ENCODE measurements around the gene RHOC.
"Not testable (repeated sequence)": the region's sequence is repeated elsewhere in the genome, so short reads cannot be mapped to it uniquely, and the experiment has no call there.

The RHOC gene

GRCh38 chr1:112737573-112737972 lies 30.6 kb upstream of the RHOC start:
- H3K4me1 Mint-ChIP-seq, result no peaks in the 10 kb centered on the region
- peaks cover 10% of the 10 kb centered on the region for H3K9me3 Mint-ChIP-seq
- H3K36me3 Mint-ChIP-seq (ENCODE audit: low read depth), result no peaks in the 10 kb centered on the region
- peaks cover 20% of the 10 kb centered on the region for H3K27me3 Mint-ChIP-seq (ENCODE audit: low read depth)
- H3K27ac Mint-ChIP-seq, result no peak overlapping the region
- no peak for TF ChIP-seq CTCF (IDR thresholded peaks at IDR 0.05; ENCODE audit: unreplicated experiment in 3 of 3)
- H3K4me3 Mint-ChIP-seq, result no peak overlapping the region

- Mint-ChIP-seq H3K36me3 (ENCODE audit: low read depth) (no peaks in the 10 kb centered on the region), H3K4me3 (no peak overlapping the region)
- TF ChIP-seq CTCF (IDR thresholded peaks at IDR 0.05; ENCODE audit: unreplicated experiment in 3 of 3), result no peak
These were observed 28.8 kb upstream of the RHOC start for GRCh38 chr1:112735752-112736151.

GRCh38 chr1:112731451-112731850 lies 24.5 kb upstream of the RHOC start:
- no peak for TF ChIP-seq CTCF (IDR thresholded peaks at IDR 0.05; ENCODE audit: unreplicated experiment in 3 of 3)
- Mint-ChIP-seq H3K9me3 (no peaks in the 10 kb centered on the region), H3K36me3 (ENCODE audit: low read depth) (no peaks in the 10 kb centered on the region), H3K4me3 (no peak overlapping the region), H3K27ac (peak overlapping the region in 1 of 3 experiments; percentile 60), H3K27me3 (ENCODE audit: low read depth) (peaks cover 4% of the 10 kb centered on the region), H3K4me1 (peaks cover 12% of the 10 kb centered on the region)

More at GRCh38 chr1:112735752-112736151, 28.8 kb upstream of the RHOC start:
- H3K9me3 Mint-ChIP-seq, result peaks cover 4% of the 10 kb centered on the region
- peaks cover 6% of the 10 kb centered on the region for H3K27me3 Mint-ChIP-seq (ENCODE audit: low read depth)
- no peaks in the 10 kb centered on the region for H3K4me1 Mint-ChIP-seq
- no peak overlapping the region for H3K27ac Mint-ChIP-seq

- H3K36me3 Mint-ChIP-seq (ENCODE audit: low read depth), result no peaks in the 10 kb centered on the region
- no peak overlapping the region for H3K4me3 Mint-ChIP-seq
- no peak for TF ChIP-seq CTCF (IDR thresholded peaks at IDR 0.05; ENCODE audit: unreplicated experiment in 3 of 3)
- H3K9me3 Mint-ChIP-seq, result no peaks in the 10 kb centered on the region
- no peak overlapping the region for H3K27ac Mint-ChIP-seq
- H3K27me3 Mint-ChIP-seq (ENCODE audit: low read depth), result peaks cover 4% of the 10 kb centered on the region
- peaks cover 12% of the 10 kb centered on the region for H3K4me1 Mint-ChIP-seq
These were observed 23.0 kb upstream of the RHOC start for GRCh38 chr1:112729909-112730308.

- not testable (repeated sequence) for H3K36me3 Mint-ChIP-seq (ENCODE audit: low read depth); H3K4me3 Mint-ChIP-seq; H3K9me3 Mint-ChIP-seq; H3K27me3 Mint-ChIP-seq (ENCODE audit: low read depth); H3K27ac Mint-ChIP-seq
- H3K4me1 Mint-ChIP-seq, result peaks cover 12% of the 10 kb centered on the region
These were observed 22.1 kb upstream of the RHOC start for GRCh38 chr1:112729011-112729410.

GRCh38 chr1:112728306-112728971 lies 21.5 kb upstream of the RHOC start:
- H3K4me3 Mint-ChIP-seq; H3K27ac Mint-ChIP-seq; H3K9me3 Mint-ChIP-seq; H3K27me3 Mint-ChIP-seq (ENCODE audit: low read depth); H3K36me3 Mint-ChIP-seq (ENCODE audit: low read depth): not testable (repeated sequence)
- H3K4me1 Mint-ChIP-seq, result peaks cover 14% of the 10 kb centered on the region

- Mint-ChIP-seq H3K4me1 (peaks cover 19% of the 10 kb centered on the region), H3K36me3 (ENCODE audit: low read depth) (no peaks in the 10 kb centered on the region), H3K9me3 (no peaks in the 10 kb centered on the region), H3K4me3 (no peak overlapping the region), H3K27me3 (ENCODE audit: low read depth) (peaks cover 4% of the 10 kb centered on the region), H3K27ac (no peak overlapping the region)
- no peak for TF ChIP-seq CTCF (IDR thresholded peaks at IDR 0.05; ENCODE audit: unreplicated experiment in 3 of 3)
These were observed 20.8 kb upstream of the RHOC start for GRCh38 chr1:112727716-112728115.

GRCh38 chr1:112724240-112724639 lies 17.3 kb upstream of the RHOC start:
- H3K36me3 Mint-ChIP-seq (ENCODE audit: low read depth); H3K9me3 Mint-ChIP-seq; H3K4me3 Mint-ChIP-seq; H3K27ac Mint-ChIP-seq: not testable (repeated sequence)
- Mint-ChIP-seq H3K4me1 (peaks cover 25% of the 10 kb centered on the region), H3K27me3 (ENCODE audit: low read depth) (peaks cover 16% of the 10 kb centered on the region)
